Measurements from ENCODE around the gene TEX55.
"Not testable (repeated sequence)": the region's sequence is repeated elsewhere in the genome, so short reads cannot be mapped to it uniquely, and the experiment has no call there.

TEX55 gene

DNA sequence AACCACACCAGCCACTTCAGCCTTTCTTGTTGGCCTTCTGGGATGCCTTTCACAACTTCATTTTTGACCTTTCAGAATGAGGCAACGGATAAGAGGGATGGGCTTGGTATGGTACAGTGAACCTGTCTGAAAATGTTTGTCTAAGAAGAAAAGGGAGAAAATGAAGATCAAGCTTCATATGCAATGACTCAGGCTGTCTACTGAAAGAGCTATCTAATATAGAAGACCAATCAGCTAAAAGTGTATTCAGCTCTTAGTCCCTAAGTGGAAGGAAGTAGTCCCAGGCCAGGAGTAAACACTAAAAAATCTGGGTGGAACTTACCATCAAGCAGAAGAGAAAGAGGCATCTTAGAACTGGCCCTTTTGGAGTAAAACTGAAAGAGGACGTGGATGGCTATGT is 15.3 kb downstream of the TEX55 start:
- no peak overlapping the region for H3K4me2 ChIP-seq

DNA sequence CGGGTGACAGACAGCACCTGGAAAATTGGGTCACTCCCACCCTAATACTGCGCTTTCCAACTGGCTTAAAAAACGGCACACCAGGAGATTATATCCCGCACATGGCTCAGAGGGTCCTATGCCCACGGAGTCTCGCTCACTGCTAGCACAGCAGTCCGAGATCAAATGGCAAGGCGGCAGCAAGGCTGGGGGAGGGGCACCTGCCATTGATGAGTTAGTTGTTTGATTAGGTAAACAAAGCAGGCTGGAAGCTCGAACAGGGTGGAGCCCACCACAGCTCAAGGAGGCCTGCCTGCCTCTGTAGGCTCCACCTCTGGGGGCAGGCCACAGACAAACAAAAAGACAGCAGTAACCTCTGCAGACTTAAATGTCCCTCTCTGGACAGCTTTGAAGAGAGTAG is 18.8 kb downstream of the TEX55 start:
- not testable (repeated sequence) for H3K4me1 ChIP-seq, H4K20me1 ChIP-seq, H3K36me3 ChIP-seq

More for the DNA sequence above, 15.3 kb downstream of the TEX55 start:
- no peaks in the 10 kb centered on the region for H3K36me3 ChIP-seq
- H3K9me3 ChIP-seq, result peaks cover 33% of the 10 kb centered on the region
- TF ChIP-seq Cebpa-rat (IDR thresholded peaks at IDR 0.05), result no peak
- no peak overlapping the region for H3K9ac ChIP-seq
- H3K27me3 ChIP-seq, result no peaks in the 10 kb centered on the region
- no peak overlapping the region for H3K27ac ChIP-seq
- no peaks in the 10 kb centered on the region for H3K4me1 ChIP-seq
- no peak overlapping the region for H3K4me3 ChIP-seq
- H4K20me1 ChIP-seq, result no peaks in the 10 kb centered on the region

DNA sequence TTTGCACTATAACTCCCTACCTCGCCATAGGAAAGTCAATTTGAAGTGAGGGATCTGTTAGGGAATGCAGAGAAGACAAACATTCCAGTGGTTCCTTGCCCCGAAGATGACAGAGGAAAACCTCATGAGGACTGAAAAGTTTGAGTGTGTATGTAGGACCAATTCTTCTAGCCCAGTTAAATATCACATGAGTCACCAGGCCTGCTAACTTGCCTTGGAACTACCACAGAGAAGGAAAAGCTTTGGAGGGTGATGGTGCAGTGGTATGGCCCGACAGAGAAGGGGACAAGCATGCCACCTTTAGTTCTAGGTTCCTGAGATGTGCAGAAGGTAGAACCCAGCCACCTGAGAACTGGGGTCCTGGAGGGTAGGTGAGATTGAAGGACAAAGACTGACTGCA is 24.9 kb downstream of the TEX55 start:
- no peaks in the 10 kb centered on the region for H3K36me3 ChIP-seq
- H3K4me2 ChIP-seq, result no peak overlapping the region
- H3K9me3 ChIP-seq, result no peaks in the 10 kb centered on the region
- H3K9ac ChIP-seq, result no peak overlapping the region
- H3K27ac ChIP-seq, result no peak overlapping the region
- H3K27me3 ChIP-seq, result no peaks in the 10 kb centered on the region
- H4K20me1 ChIP-seq, result no peaks in the 10 kb centered on the region
- H3K4me1 ChIP-seq, result no peaks in the 10 kb centered on the region
- TF ChIP-seq Cebpa-rat (IDR thresholded peaks at IDR 0.05), result no peak
- H3K4me3 ChIP-seq, result no peak overlapping the region

More for the DNA sequence above, 18.8 kb downstream of the TEX55 start:
- H3K4me3 ChIP-seq, H3K27me3 ChIP-seq, H3K9ac ChIP-seq, H3K27ac ChIP-seq, H3K4me2 ChIP-seq: not testable (repeated sequence)
- peaks cover 14% of the 10 kb centered on the region for H3K9me3 ChIP-seq

DNA sequence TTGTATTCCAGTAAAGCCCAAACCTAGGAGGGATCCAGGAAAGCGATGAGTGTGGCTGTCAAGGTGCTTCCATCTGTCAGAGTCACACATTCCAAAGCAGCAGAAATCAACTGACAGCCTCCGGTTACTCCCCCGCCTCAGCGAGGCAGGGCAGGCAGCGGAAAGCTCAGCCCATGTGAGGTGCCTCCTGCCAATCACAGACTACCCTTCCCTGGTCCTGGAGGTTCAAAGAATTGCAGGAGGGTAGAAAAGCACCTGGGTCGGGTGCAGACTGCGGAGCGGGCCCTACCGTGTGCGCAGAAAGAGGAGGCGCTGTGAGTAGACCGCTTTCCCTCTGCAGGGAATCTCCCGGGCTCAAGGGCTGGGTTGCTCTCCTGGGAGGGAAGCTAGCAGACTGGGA is 27.4 kb downstream of the TEX55 start, which contains the start of gene UPK1B:
TSS of gene UPK1B (plus strand) at position 274 of the 400 bp plus-strand sequence. CDS start 13,144 bp downstream, outside the sequence.
- Histone ChIP-seq H3K36me3 (no peaks in the 10 kb centered on the region), H3K4me3 (no peak within 1 kb of the TSS), H3K9ac (no peak within 1 kb of the TSS), H3K9me3 (no peaks in the 10 kb centered on the region), H3K4me2 (no peak within 1 kb of the TSS), H3K4me1 (no peaks in the 10 kb centered on the region), H4K20me1 (no peaks in the 10 kb centered on the region), H3K27me3 (no peaks in the 10 kb centered on the region), H3K27ac (no peak within 1 kb of the TSS)
- no peak for TF ChIP-seq Cebpa-rat (IDR thresholded peaks at IDR 0.05)

- no peak overlapping the region for H3K9ac ChIP-seq
- H3K36me3 ChIP-seq, result no peaks in the 10 kb centered on the region
- H3K27me3 ChIP-seq, result no peaks in the 10 kb centered on the region
- no peaks in the 10 kb centered on the region for H3K4me1 ChIP-seq
- H3K27ac ChIP-seq, result no peak overlapping the region
- no peaks in the 10 kb centered on the region for H4K20me1 ChIP-seq
- H3K9me3 ChIP-seq, result no peaks in the 10 kb centered on the region
- H3K4me2 ChIP-seq, result no peak overlapping the region
- H3K4me3 ChIP-seq, result no peak overlapping the region
- no peak for TF ChIP-seq Cebpa-rat (IDR thresholded peaks at IDR 0.05)
These were observed 30.1 kb downstream of the TEX55 start for GRCh38 chr3:119175872-119176756.

- no peaks in the 10 kb centered on the region for H3K36me3 ChIP-seq
- H3K4me2 ChIP-seq, result no peak overlapping the region
- H3K4me1 ChIP-seq, result no peaks in the 10 kb centered on the region
- no peak overlapping the region for H3K9ac ChIP-seq
- H4K20me1 ChIP-seq, result no peaks in the 10 kb centered on the region
- no peak for TF ChIP-seq Cebpa-rat (IDR thresholded peaks at IDR 0.05)
- H3K27me3 ChIP-seq, result no peaks in the 10 kb centered on the region
- H3K4me3 ChIP-seq, result no peak overlapping the region
- H3K9me3 ChIP-seq, result no peaks in the 10 kb centered on the region
- no peak overlapping the region for H3K27ac ChIP-seq
These were observed 30.8 kb downstream of the TEX55 start for GRCh38 chr3:119176778-119177177.

GRCh38 chr3:119177321-119177720 is 31.4 kb downstream of the TEX55 start:
- Histone ChIP-seq H3K27ac (no peak overlapping the region), H3K9ac (no peak overlapping the region), H3K4me3 (no peak overlapping the region), H3K4me1 (no peaks in the 10 kb centered on the region), H3K27me3 (no peaks in the 10 kb centered on the region), H4K20me1 (no peaks in the 10 kb centered on the region), H3K9me3 (no peaks in the 10 kb centered on the region), H3K4me2 (no peak overlapping the region), H3K36me3 (no peaks in the 10 kb centered on the region)
- TF ChIP-seq Cebpa-rat (IDR thresholded peaks at IDR 0.05), result no peak

DNA sequence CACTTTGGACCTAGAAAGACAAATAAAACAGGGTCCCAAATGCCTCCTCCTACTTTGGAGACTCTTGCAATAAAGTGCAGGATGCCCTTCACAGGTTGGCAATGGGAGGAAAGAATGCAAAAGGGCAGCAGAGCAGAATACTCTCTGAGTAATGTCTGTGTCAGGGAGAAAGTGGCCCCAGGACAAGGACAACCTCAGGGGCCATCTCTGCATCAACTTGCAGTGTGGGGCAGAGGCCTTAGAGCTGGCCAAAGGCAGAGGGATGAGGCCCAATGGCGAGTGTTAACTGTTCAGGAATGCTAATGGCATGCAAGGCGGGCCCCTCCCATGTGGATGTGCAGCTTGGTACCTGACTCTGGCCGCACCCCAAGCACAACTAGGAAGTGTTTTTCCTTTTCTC is 35.8 kb downstream of the TEX55 start:
- Histone ChIP-seq H3K36me3 (no peaks in the 10 kb centered on the region), H3K4me2 (no peak overlapping the region), H3K27ac (no peak overlapping the region), H3K4me1 (no peaks in the 10 kb centered on the region), H3K9ac (no peak overlapping the region), H3K27me3 (no peaks in the 10 kb centered on the region), H3K4me3 (no peak overlapping the region), H3K9me3 (no peaks in the 10 kb centered on the region), H4K20me1 (no peaks in the 10 kb centered on the region)
- no peak for TF ChIP-seq Cebpa-rat (IDR thresholded peaks at IDR 0.05)

- Histone ChIP-seq H3K27me3 (no peaks in the 10 kb centered on the region), H4K20me1 (no peaks in the 10 kb centered on the region), H3K9me3 (no peaks in the 10 kb centered on the region), H3K4me1 (no peaks in the 10 kb centered on the region), H3K36me3 (no peaks in the 10 kb centered on the region), H3K27ac (no peak overlapping the region), H3K9ac (no peak overlapping the region), H3K4me3 (no peak overlapping the region), H3K4me2 (no peak overlapping the region)
- no peak for TF ChIP-seq Cebpa-rat (IDR thresholded peaks at IDR 0.05)
These were observed 38.1 kb downstream of the TEX55 start for GRCh38 chr3:119184111-119184510.

DNA sequence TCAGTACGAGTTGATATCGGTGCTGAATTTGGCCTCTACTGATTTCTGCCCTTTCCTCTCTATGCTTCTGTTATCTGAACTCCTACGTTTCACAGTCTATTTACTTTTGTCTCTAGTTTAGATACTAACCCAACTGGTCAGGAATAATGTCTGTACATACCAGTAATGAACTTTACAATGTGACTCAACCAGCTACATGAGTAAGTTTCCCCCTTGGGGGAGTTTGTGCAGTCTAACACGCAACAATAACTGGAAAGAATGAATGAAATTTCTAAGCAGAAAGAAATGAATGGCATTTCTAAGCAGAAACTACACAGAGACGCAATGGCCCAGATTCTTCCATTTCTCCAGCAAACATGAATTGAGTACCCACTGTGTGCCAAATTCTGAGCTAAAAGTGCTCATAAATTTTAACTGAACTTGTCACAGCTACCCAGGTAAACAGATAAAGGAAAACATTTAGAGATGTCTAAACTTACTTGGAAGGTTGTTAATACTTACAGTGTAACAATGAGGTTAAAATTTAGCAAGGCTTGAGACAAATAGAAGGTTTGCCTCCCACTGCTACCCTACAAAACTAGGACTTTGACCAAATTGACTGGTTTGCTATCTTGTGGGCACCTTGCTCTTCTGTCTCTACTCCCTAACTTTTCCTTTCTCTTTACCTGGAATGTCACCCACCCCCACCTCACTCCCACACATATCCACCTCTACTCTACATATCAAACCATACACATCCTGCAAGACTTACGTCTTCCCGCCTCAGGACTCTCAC is 39.0 kb downstream of the TEX55 start:
- Histone ChIP-seq H3K9ac (no peak overlapping the region), H3K9me3 (no peaks in the 10 kb centered on the region), H3K27ac (no peak overlapping the region), H3K4me2 (no peak overlapping the region), H3K36me3 (no peaks in the 10 kb centered on the region), H3K27me3 (no peaks in the 10 kb centered on the region), H3K4me1 (no peaks in the 10 kb centered on the region), H3K4me3 (no peak overlapping the region), H4K20me1 (no peaks in the 10 kb centered on the region)
- TF ChIP-seq Cebpa-rat (IDR thresholded peaks at IDR 0.05), result no peak
